GM12878 (cell line): ENCODE data around the gene TNNT3. TPM values are rescaled to one million over a fixed set of nuclear protein-coding genes. Genes with fewer than 3 reads are reported as not detected.

Experiments used
- ATAC-seq: fragments of 200-7000 bp; cut with Tn5 transposase; 3 replicates; pipeline ENCODE4 v1.9.1; 2020; ENCODE audit warnings: mild to moderate bottlenecking, moderate library complexity
- BruUV-seq: library from RNA; stranded (reverse); fragments of 400-500 nt; replicated peaks from 2 replicates; lab custom pipeline; 2021; lab: Mats Ljungman, UMichigan
- CTCF ChIA-PET: fragments of 300-600 bp; sonication (Branson Sonifier 250); formaldehyde crosslinking; extraction: SDS; loops from one replicate; lab custom pipeline; 2021; ENCODE audit warnings: inconsistent platforms; lab: Yijun Ruan, JAX
- POLR2A ChIA-PET: fragments of 350-600 bp; formaldehyde crosslinking; extraction: SDS; loops from one replicate; lab custom pipeline; 2021; ENCODE audit warnings: inconsistent platforms; lab: Charles Lee
- RAD21 ChIA-PET: fragments of 300-600 bp; sonication (Branson Sonifier 250); formaldehyde crosslinking; loops from one replicate; lab custom pipeline; 2023; ENCODE audit warnings: antibody characterized with exemption; ENCODE audit not compliant: unreplicated experiment; lab: Charles Lee
- SMC1A ChIA-PET: fragments of 300-600 bp; sonication (Branson Sonifier 250); formaldehyde crosslinking; loops from one replicate; lab custom pipeline; 2023; ENCODE audit not compliant: unreplicated experiment, uncharacterized antibody; lab: Charles Lee
- DNase-seq: peaks from one replicate; pipeline ENCODE4 v3.0.0-alpha.2; 2011; ENCODE audit warnings: low read depth, low spot score
- FAIRE-seq: peaks from 3 replicates; lab custom pipeline; 2011; peaks lifted over from hg19 to GRCh38; lab: Jason Lieb, UNC
- H2AFZ ChIP-seq: 2 replicates; pipeline ENCODE4 v1.6.0; 2011; ENCODE audit warnings: low read depth, low read length, control low read depth; ENCODE audit not compliant: control insufficient read depth
- H3K27ac ChIP-seq: 2 replicates; pipeline ENCODE4 v1.5.1; 2011; ENCODE audit warnings: control low read depth; ENCODE audit not compliant: control insufficient read depth, insufficient read depth
- H3K27me3 ChIP-seq, 2 experiments: replicated peaks in 1 of 2; 2 replicates each; pipeline versions ENCODE4 v1.6.0 to v1.6.1; 2011; ENCODE audit warnings: low read length in 1 of 2; ENCODE audit not compliant: control insufficient read depth in 2 of 2, insufficient read depth in 2 of 2
- H3K36me3 ChIP-seq, 2 experiments: 2 replicates each; pipeline ENCODE4 v1.5.1; 2011; ENCODE audit warnings: low read length in 1 of 2; ENCODE audit not compliant: control insufficient read depth in 2 of 2, insufficient read depth in 2 of 2
- H3K4me1 ChIP-seq: 2 replicates; pipeline ENCODE4 v1.6.1; 2011; ENCODE audit warnings: mild to moderate bottlenecking, low read length, moderate library complexity, mixed read lengths; ENCODE audit not compliant: control insufficient read depth, insufficient read depth
- H3K4me2 ChIP-seq: 2 replicates; pipeline ENCODE4 v1.6.0; 2011; ENCODE audit warnings: control low read depth; ENCODE audit not compliant: control insufficient read depth, insufficient read depth
- H3K4me3 ChIP-seq: fragments of 200-600 bp; sonication (generic); 2 replicates; pipeline ENCODE4 v1.5.1; 2016
- H3K79me2 ChIP-seq: 2 replicates; pipeline ENCODE4 v1.6.0; 2011; ENCODE audit warnings: low read length; ENCODE audit not compliant: control insufficient read depth, insufficient read depth
- H3K9ac ChIP-seq: 2 replicates; pipeline ENCODE4 v1.8.0; 2011; ENCODE audit warnings: low read length, control low read depth, mixed read lengths; ENCODE audit not compliant: control insufficient read depth, insufficient read depth
- H3K9me3 ChIP-seq: replicated peaks from 3 replicates; pipeline ENCODE4 v1.5.1; 2011; ENCODE audit warnings: mild to moderate bottlenecking, low read length; ENCODE audit not compliant: control insufficient read depth, insufficient read depth
- H4K20me1 ChIP-seq: 2 replicates; pipeline ENCODE4 v1.6.0; 2011; ENCODE audit not compliant: control insufficient read depth, insufficient read depth
- ASH2L ChIP-seq: fragments of 300-600, 200-600 bp; sonication (generic); IDR thresholded peaks from 2 replicates; pipeline ENCODE4 v1.6.1; 2017; ENCODE audit warnings: low read depth, mild to moderate bottlenecking, borderline replicate concordance
- CHD2 ChIP-seq: IDR thresholded peaks from 2 replicates; pipeline ENCODE4 v1.6.1; 2011; ENCODE audit warnings: low read depth, low read length, improper control_type of control experiment, borderline replicate concordance
- ELK1 ChIP-seq: IDR thresholded peaks from 2 replicates; pipeline ENCODE4 v1.6.1; 2012; ENCODE audit warnings: low read depth, low read length, improper control_type of control experiment
- POLR2AphosphoS5 ChIP-seq: IDR thresholded peaks from 2 replicates; pipeline ENCODE4 v1.6.1; 2011; ENCODE audit warnings: mild to moderate bottlenecking, low read length, inconsistent platforms
- STAT3 ChIP-seq: IDR thresholded peaks from 2 replicates; pipeline ENCODE4 v1.6.1; 2011; ENCODE audit warnings: low read depth, low read length, improper control_type of control experiment
- ZBTB33 ChIP-seq: fragments of 450-650 bp; IDR thresholded peaks from 2 replicates; pipeline ENCODE4 v1.6.1; 2017; ENCODE audit warnings: mild to moderate bottlenecking
- WGBS: methylation state at CpG from one replicate; pipeline ENCODE4 v1.1.6; 2016; ENCODE audit warnings: low lambda C conversion rate; ENCODE audit not compliant: insufficient replicate concordance, insufficient coverage; ENCODE audit errors: missing lambda C conversion rate; 5-methylcytosine and 5-hydroxymethylcytosine counted together
- in situ Hi-C: fragments of 300-500 bp; cut with MboI; formaldehyde crosslinking; loops from 9 replicates; pipeline ENCODE4 v1.14.3; 2018; ENCODE audit warnings: mixed read lengths
- intact Hi-C: fragments of 100-400 bp; cut with micrococcal nuclease; formaldehyde crosslinking; loops from one replicate; pipeline ENCODE4 v1.14.2; 2022; ENCODE audit not compliant: unreplicated experiment
- polyA plus RNA-seq, 11 experiments: library from polyadenylated mRNA; depleted of rRNA in 4 of 11; unstranded in 6 of 11; stranded (reverse) in 5 of 11; fragments of >200 nt; fragmentation: Nextera tagmentation in 4 of 11; fragmentation: Illumina TruSeq in 1 of 11; extraction: Ambion mirVana in 4 of 11; extraction: Trizol in 1 of 11; gene quantifications; 1 replicate in 1 of 11; 2 replicates in 10 of 11; pipeline versions ENCODE4 v1.2.1 to v1.2.3, GENCODE V29; 2011 to 2016; ENCODE audit warnings: inconsistent platforms in 2 of 11, missing spikeins in 2 of 11, low read depth in 1 of 11
- total RNA-seq, 4 experiments: library from RNA; depleted of rRNA in 3 of 4; stranded (reverse); fragments of >200 nt in 3 of 4; fragmentation: Illumina TruSeq in 1 of 4; extraction: Trizol in 1 of 4; gene quantifications; 2 replicates each; pipeline versions ENCODE4 v1.2.1 to v1.2.3, GENCODE V29; 2013 to 2021
- TF ChIP-seq, protein P1 (sequence below): IDR thresholded peaks from 2 replicates; pipeline ENCODE4 v1.6.1; 2011; ENCODE audit warnings: low read depth, low read length, improper control_type of control experiment, borderline replicate concordance
- TF ChIP-seq, protein P2 (sequence below): fragments of 450-650 bp; formaldehyde crosslinking; IDR thresholded peaks from 2 replicates; pipeline ENCODE4 v1.4.0; 2022; ENCODE audit warnings: mild to moderate bottlenecking, moderate library complexity

The TNNT3 gene
- total and polyA plus RNA-seq, 10 of the 15 experiments (the other 5 are each of a cell fraction or from before 2014, with no cell fraction given), result 0.40 to 0.50 TPM; not detected in 8

DNA sequence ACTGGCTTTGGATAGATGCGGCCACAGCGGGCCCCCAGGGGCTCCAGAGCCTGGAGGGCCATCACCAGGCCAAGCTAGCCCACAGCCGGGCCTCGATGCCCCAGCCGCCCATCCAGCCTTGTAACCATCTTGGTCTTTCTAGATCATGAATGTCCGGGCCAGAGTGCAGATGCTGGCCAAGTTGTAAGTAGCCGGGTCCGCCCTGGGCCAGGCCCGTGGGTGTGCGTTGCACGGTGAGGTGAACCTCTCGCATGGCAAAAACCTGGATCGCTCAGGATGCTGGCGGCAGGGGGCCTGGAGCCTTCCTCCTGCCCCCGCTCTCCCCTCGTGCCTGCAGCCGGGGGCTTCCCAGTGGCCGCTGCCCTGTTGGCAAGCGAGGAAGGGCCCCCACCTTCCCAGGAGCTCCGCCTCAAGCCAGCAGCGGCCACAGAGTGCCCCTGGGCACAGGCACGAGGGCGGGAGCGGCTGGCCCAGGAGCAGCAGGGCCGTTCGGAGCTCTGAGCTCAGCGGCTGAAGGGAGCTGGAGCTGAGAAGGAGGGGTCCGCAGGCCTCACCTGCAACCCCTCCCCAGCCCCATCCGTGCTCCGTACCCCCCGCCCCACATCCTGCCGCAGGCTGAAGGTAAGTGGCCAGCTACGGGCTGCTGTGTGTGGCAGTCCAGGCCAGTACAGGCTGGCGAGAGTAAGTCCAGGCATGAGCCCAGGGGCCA is 16.7 kb downstream of the TNNT3 start:
- no peak overlapping the region for H3K4me2 ChIP-seq
- ChIA-PET POLR2A (no interaction called here), RAD21 (interaction anchor here (0.8 kb wide), 1 partner anchor 83 kb away, joined by 3 read pairs; the partner anchor contains the start of gene LSP1), CTCF (no interaction called here), SMC1A (no interaction called here)
- no peak overlapping the region for H2AFZ ChIP-seq
- no peak for FAIRE-seq
- intact Hi-C loops (no loop called here), in situ Hi-C loops (no loop called here)
- no peaks in the 10 kb centered on the region for H3K36me3 ChIP-seq
- no peak overlapping the region for H3K4me3 ChIP-seq
- no peaks in the 10 kb centered on the region for H3K4me1 ChIP-seq
- no peak for ATAC-seq
- no peak for DNase-seq
- no peaks in the 10 kb centered on the region for H3K79me2 ChIP-seq
- H3K27me3 ChIP-seq, result no peaks in the 10 kb centered on the region
- H3K9me3 ChIP-seq, result no peaks in the 10 kb centered on the region
- no peak for TF ChIP-seq ELK1
- TF ChIP-seq, protein P1, sequence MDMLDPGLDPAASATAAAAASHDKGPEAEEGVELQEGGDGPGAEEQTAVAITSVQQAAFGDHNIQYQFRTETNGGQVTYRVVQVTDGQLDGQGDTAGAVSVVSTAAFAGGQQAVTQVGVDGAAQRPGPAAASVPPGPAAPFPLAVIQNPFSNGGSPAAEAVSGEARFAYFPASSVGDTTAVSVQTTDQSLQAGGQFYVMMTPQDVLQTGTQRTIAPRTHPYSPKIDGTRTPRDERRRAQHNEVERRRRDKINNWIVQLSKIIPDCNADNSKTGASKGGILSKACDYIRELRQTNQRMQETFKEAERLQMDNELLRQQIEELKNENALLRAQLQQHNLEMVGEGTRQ, result no peak
- TF ChIP-seq ZBTB33, result no peak
- no peak for TF ChIP-seq POLR2AphosphoS5
- TF ChIP-seq STAT3, result no peak
- TF ChIP-seq, protein P2, sequence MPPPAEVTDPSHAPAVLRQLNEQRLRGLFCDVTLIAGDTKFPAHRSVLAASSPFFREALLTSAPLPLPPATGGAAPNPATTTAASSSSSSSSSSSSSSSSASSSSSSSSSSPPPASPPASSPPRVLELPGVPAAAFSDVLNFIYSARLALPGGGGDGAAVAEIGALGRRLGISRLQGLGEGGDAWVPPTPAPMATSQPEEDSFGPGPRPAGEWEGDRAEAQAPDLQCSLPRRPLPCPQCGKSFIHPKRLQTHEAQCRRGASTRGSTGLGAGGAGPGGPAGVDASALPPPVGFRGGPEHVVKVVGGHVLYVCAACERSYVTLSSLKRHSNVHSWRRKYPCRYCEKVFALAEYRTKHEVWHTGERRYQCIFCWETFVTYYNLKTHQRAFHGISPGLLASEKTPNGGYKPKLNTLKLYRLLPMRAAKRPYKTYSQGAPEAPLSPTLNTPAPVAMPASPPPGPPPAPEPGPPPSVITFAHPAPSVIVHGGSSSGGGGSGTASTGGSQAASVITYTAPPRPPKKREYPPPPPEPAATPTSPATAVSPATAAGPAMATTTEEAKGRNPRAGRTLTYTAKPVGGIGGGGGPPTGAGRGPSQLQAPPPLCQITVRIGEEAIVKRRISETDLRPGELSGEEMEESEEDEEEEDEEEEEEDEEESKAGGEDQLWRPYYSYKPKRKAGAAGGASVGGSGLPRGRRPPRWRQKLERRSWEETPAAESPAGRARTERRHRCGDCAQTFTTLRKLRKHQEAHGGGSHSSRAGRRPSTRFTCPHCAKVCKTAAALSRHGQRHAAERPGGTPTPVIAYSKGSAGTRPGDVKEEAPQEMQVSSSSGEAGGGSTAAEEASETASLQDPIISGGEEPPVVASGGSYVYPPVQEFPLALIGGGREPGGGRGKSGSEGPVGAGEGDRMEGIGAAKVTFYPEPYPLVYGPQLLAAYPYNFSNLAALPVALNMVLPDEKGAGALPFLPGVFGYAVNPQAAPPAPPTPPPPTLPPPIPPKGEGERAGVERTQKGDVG, result no peak
- no peak for TF ChIP-seq CHD2
- no peak for TF ChIP-seq ASH2L
- WGBS, result 54% methylated on average over 34 of the region's 34 CpGs
- BruUV-seq, result no TSS peak
- H3K9ac ChIP-seq, result no peak overlapping the region
- H4K20me1 ChIP-seq, result no peaks in the 10 kb centered on the region
- no peak overlapping the region for H3K27ac ChIP-seq
